ENCODE measurements around the gene MAPK7.
"Not testable (repeated sequence)": the region's sequence is repeated elsewhere in the genome, so short reads cannot be mapped to it uniquely, and the experiment has no call there.

The MAPK7 gene

GRCh38 chr17:19348081-19348650 is 30.1 kb upstream of the MAPK7 start:
- Histone ChIP-seq H3K9me3 (ENCODE audit: severe bottlenecking) (no peaks in the 10 kb centered on the region), H3K27ac (no peak overlapping the region), H3K4me3 (ENCODE audit: low read depth, low read length) (no peak overlapping the region), H3K36me3 (peaks cover 2% of the 10 kb centered on the region; the same call in 1 of the 2 replicates), H3K27me3 (ENCODE audit: insufficient read depth, low read depth, severe bottlenecking) (no peaks in the 10 kb centered on the region)
- TF ChIP-seq, protein P1, sequence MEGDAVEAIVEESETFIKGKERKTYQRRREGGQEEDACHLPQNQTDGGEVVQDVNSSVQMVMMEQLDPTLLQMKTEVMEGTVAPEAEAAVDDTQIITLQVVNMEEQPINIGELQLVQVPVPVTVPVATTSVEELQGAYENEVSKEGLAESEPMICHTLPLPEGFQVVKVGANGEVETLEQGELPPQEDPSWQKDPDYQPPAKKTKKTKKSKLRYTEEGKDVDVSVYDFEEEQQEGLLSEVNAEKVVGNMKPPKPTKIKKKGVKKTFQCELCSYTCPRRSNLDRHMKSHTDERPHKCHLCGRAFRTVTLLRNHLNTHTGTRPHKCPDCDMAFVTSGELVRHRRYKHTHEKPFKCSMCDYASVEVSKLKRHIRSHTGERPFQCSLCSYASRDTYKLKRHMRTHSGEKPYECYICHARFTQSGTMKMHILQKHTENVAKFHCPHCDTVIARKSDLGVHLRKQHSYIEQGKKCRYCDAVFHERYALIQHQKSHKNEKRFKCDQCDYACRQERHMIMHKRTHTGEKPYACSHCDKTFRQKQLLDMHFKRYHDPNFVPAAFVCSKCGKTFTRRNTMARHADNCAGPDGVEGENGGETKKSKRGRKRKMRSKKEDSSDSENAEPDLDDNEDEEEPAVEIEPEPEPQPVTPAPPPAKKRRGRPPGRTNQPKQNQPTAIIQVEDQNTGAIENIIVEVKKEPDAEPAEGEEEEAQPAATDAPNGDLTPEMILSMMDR (IDR thresholded peaks at IDR 0.05; ENCODE audit: low read depth, low read length): no peak
- no peak for DNase-seq

DNA sequence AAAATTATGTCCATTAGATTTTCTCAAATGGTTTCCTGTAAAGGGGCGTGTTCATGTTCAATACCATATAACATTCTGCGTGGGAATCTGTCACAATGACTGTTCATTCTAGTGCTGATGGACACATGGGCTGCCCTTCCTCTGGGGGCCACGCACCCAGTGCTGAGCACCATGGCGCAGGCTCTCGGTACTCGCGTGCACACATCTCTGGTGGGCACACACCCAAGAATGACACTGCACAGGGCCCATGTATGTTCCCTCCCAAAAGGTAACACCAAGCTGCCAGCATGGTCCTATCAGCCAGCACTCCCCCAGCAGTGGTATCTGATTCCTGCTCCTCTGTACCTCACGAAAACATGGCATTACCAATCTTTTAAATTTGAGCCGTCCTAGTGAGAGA is 29.5 kb upstream of the MAPK7 start:
- DNase-seq: no peak
- Histone ChIP-seq H3K27ac (no peak overlapping the region), H3K9me3 (ENCODE audit: severe bottlenecking) (no peaks in the 10 kb centered on the region), H3K27me3 (ENCODE audit: insufficient read depth, low read depth, severe bottlenecking) (no peaks in the 10 kb centered on the region), H3K36me3 (peaks cover 2% of the 10 kb centered on the region; the same call in 1 of the 2 replicates), H3K4me3 (ENCODE audit: low read depth, low read length) (no peak overlapping the region)
- TF ChIP-seq, protein P1 (IDR thresholded peaks at IDR 0.05; ENCODE audit: low read depth, low read length): no peak

DNA sequence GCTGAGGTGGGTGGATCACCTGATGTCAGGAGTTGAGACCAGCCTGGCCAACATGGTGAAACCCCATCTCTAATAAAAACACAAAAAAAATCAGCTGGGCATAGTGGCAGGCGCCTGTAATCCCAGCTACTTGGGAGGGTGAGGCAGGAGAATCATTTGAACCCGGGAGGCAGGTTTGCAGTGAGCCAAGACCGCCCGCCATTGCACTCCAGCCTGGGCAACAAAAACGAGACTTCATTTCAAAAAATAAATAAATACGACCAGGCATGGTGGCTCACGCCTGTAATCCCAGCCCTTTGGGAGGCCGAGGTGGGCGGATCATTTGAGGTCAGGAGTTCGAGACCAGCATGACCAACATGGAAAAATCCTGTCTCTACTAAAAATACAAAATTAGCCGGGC is 24.9 kb upstream of the MAPK7 start:
- H3K4me3 ChIP-seq (ENCODE audit: low read depth, low read length); H3K9me3 ChIP-seq (ENCODE audit: severe bottlenecking); DNase-seq; H3K27me3 ChIP-seq (ENCODE audit: insufficient read depth, low read depth, severe bottlenecking); H3K27ac ChIP-seq; H3K36me3 ChIP-seq: not testable (repeated sequence)

DNA sequence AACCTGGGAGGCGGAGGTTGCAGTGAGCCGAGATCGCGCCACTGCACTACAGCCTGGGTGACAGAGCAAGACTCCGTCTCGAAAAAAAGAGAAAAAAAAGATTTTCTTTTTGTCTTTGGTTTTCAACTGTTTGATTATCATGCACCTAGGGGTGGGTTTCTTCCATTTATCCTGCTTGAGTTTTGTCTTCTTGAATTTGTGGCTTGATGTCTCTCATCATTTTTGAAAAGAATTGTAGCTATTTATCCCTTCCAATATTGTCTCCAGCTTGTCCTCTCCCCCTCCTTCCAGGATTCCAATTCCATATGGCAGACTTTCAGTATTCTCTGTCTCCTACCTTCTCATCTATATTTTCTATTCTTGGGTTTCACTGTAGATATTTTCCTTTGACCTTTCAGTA is 23.6 kb upstream of the MAPK7 start:
- no peaks in the 10 kb centered on the region for H3K9me3 ChIP-seq (ENCODE audit: severe bottlenecking)
- no peak overlapping the region for H3K4me3 ChIP-seq (ENCODE audit: low read depth, low read length)
- no peak for DNase-seq
- H3K27me3 ChIP-seq (ENCODE audit: insufficient read depth, low read depth, severe bottlenecking): no peaks in the 10 kb centered on the region
- TF ChIP-seq, protein P1 (IDR thresholded peaks at IDR 0.05; ENCODE audit: low read depth, low read length): no peak
- peaks cover 8% of the 10 kb centered on the region for H3K36me3 ChIP-seq
- H3K27ac ChIP-seq: no peak overlapping the region

DNA sequence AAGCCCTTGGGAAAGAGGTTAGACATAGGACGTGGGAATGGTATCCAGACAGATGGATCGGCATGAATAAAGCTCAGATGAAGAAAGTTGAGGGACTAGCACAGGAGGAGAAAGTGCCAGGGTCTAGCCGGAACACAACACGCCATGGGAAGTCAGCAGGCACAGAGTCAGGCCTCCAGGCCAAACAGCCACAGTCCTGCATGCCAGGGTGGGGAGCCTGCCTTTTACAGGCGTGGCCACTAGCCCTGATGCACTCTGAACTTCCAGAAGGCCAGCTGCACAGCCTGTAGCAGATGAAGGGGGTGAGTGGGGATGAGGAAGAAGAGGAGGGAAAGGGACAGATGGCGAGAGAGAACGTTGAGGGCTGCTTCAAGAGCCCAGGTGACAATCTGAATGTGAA is 20.9 kb upstream of the MAPK7 start:
- TF ChIP-seq, protein P1 (IDR thresholded peaks at IDR 0.05; ENCODE audit: low read depth, low read length): no peak
- Histone ChIP-seq H3K27ac (peak overlapping the region; percentile 41), H3K4me3 (ENCODE audit: low read depth, low read length) (no peak overlapping the region), H3K36me3 (peaks cover 8% of the 10 kb centered on the region), H3K9me3 (ENCODE audit: severe bottlenecking) (no peaks in the 10 kb centered on the region), H3K27me3 (ENCODE audit: insufficient read depth, low read depth, severe bottlenecking) (no peaks in the 10 kb centered on the region)
- DNase-seq: no peak

DNA sequence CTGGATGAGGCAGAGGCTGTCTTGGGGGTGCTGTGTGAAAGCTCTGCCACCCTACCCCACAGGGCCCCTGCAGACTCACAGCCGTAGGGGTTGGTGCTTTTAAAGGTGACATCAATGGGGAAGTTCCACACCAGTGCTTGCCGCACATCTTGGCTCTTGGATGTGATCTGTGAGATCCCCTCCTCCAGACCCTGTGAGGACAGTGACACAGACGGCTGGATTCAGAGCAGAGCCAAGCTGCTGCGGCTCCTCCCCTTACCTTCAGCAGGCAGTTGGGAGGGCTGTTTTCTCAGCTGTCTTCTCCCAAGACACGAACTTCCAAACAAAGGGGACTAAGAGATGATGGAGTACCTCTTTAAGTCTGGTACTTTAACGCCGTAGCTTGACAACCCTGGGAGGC is 20.5 kb upstream of the MAPK7 start:
- H3K36me3 ChIP-seq: peaks cover 8% of the 10 kb centered on the region
- H3K27ac ChIP-seq: peak overlapping the region; percentile 41
- no peak overlapping the region for H3K4me3 ChIP-seq (ENCODE audit: low read depth, low read length)
- H3K27me3 ChIP-seq (ENCODE audit: insufficient read depth, low read depth, severe bottlenecking): no peaks in the 10 kb centered on the region
- H3K9me3 ChIP-seq (ENCODE audit: severe bottlenecking): no peaks in the 10 kb centered on the region
- TF ChIP-seq, protein P1 (IDR thresholded peaks at IDR 0.05; ENCODE audit: low read depth, low read length): no peak
- DNase-seq: peak; percentile 48
